Loucy (cell line): ENCODE measurements around the gene PROM2.

Source experiments
- CTCF ChIP-seq: fragments of 200-600 bp; sonication (generic); conservative IDR thresholded peaks from 2 replicates; pipeline ENCODE4 v1.5.1; 2014; ENCODE audit warnings: mild to moderate bottlenecking, antibody characterized with exemption, low read length
- EZH2phosphoT487 ChIP-seq: fragments of 200-600 bp; IDR thresholded peaks from 2 replicates; pipeline ENCODE4 v1.6.1; 2018; ENCODE audit warnings: antibody characterized with exemption, mild to moderate bottlenecking, moderate library complexity, borderline replicate concordance

GRCh38 chr2:95234816-95235215 is 39.4 kb upstream of the PROM2 start:
- TF ChIP-seq CTCF = no peak
- TF ChIP-seq EZH2phosphoT487 = no peak
